Measurements from ENCODE around the gene GFOD1.

The GFOD1 gene

GRCh38 chr6:13372076-13372475 lies 115.3 kb downstream of the GFOD1 start:
- DNase-seq = no peak

- no peak for DNase-seq
Observed at GRCh38 chr6:13371421-13372072, 115.9 kb downstream of the GFOD1 start.

- no peak for DNase-seq
Observed at GRCh38 chr6:13370623-13371022, 116.8 kb downstream of the GFOD1 start.

- no peak for DNase-seq
Observed at GRCh38 chr6:13369591-13369990, 117.8 kb downstream of the GFOD1 start.

GRCh38 chr6:13368731-13369115 lies 118.7 kb downstream of the GFOD1 start:
- DNase-seq = no peak

GRCh38 chr6:13368079-13368730 lies 119.2 kb downstream of the GFOD1 start:
- DNase-seq = no peak

GRCh38 chr6:13367396-13367795 lies 120.0 kb downstream of the GFOD1 start:
- DNase-seq = no peak

GRCh38 chr6:13365320-13365719 lies 122.1 kb downstream of the GFOD1 start:
- DNase-seq = no peak

- no peak for DNase-seq
Observed at GRCh38 chr6:13364842-13365241, 122.6 kb downstream of the GFOD1 start.

- no peak for DNase-seq
Observed at GRCh38 chr6:13362412-13362811, 125.0 kb downstream of the GFOD1 start.

- DNase-seq = no peak
Observed at GRCh38 chr6:13360671-13361540, 126.5 kb downstream of the GFOD1 start.

GRCh38 chr6:13359287-13359686 lies 128.1 kb downstream of the GFOD1 start:
- no peak for DNase-seq

- no peak for DNase-seq
Observed at GRCh38 chr6:13358511-13358910, 128.9 kb downstream of the GFOD1 start.

GRCh38 chr6:13357551-13358075 lies 129.8 kb downstream of the GFOD1 start:
- no peak for DNase-seq

- peak; percentile 23 for DNase-seq
Observed at GRCh38 chr6:13355999-13356785, 131.2 kb downstream of the GFOD1 start.

- DNase-seq = no peak
Observed at GRCh38 chr6:13355043-13355945, 132.1 kb downstream of the GFOD1 start.

- DNase-seq = no peak
Observed at GRCh38 chr6:13354331-13355042, 132.9 kb downstream of the GFOD1 start.

GRCh38 chr6:13352165-13352564 lies 135.2 kb downstream of the GFOD1 start:
- no peak for DNase-seq

- DNase-seq = no peak
Observed at GRCh38 chr6:13351271-13351670, 136.1 kb downstream of the GFOD1 start.

GRCh38 chr6:13349811-13350506 lies 137.4 kb downstream of the GFOD1 start:
- DNase-seq = no peak

Data from CD4-positive, alpha-beta T cell treated with Interleukin-15 for 1 hour (primary cell).